Common myeloid progenitor, CD34-positive (primary cell): ENCODE data around the gene CEACAM18.

Source experiments
- CTCF ChIA-PET: fragments of 350-600 bp; sonication (Branson Sonifier 250); formaldehyde crosslinking; loops from one replicate; lab custom pipeline; 2021; ENCODE audit warnings: antibody characterized with exemption; lab: Charles Lee
- POLR2A ChIA-PET: fragments of 350-600 bp; sonication (Branson Sonifier 250); formaldehyde crosslinking; loops from one replicate; lab custom pipeline; 2021; ENCODE audit warnings: antibody characterized with exemption; lab: Charles Lee
- DNase-seq, 3 donors: peaks; one replicate each; pipeline versions ENCODE4 v3.0.0 to v3.0.0-alpha.2; 2013
- H3K27ac ChIP-seq, 2 experiments: 1 replicate in 1 of 2; 2 replicates in 1 of 2; pipeline ENCODE4 v1.7.0; 2013; ENCODE audit warnings: inconsistent platforms in 2 of 2, low read length in 2 of 2, mild to moderate bottlenecking in 2 of 2, low read depth in 1 of 2, moderate library complexity in 1 of 2; ENCODE audit not compliant: severe bottlenecking in 2 of 2, insufficient read depth in 1 of 2, poor library complexity in 1 of 2
- H3K27me3 ChIP-seq, 5 experiments: replicated peaks in 2 of 5; 1 replicate in 3 of 5; 2 replicates in 2 of 5; pipeline versions ENCODE4 v1.6.1 to v1.7.0; 2013; ENCODE audit warnings: low read length in 4 of 5, mild to moderate bottlenecking in 2 of 5, moderate library complexity in 2 of 5, inconsistent platforms in 1 of 5; ENCODE audit not compliant: insufficient read depth in 5 of 5, control insufficient read depth in 4 of 5
- H3K36me3 ChIP-seq, 4 experiments: 1 replicate in 2 of 4; 2 replicates in 2 of 4; pipeline versions ENCODE4 v1.6.1 to v1.7.0; 2013; ENCODE audit warnings: low read length in 3 of 4, control low read depth in 1 of 4, mild to moderate bottlenecking in 1 of 4; ENCODE audit not compliant: control insufficient read depth in 4 of 4, insufficient read depth in 4 of 4
- H3K4me1 ChIP-seq, 4 experiments: 1 replicate in 3 of 4; 2 replicates in 1 of 4; pipeline versions ENCODE4 v1.6.1 to v1.7.1; 2013; ENCODE audit warnings: low read length in 3 of 4, mild to moderate bottlenecking in 3 of 4, control low read depth in 1 of 4, inconsistent platforms in 1 of 4, moderate library complexity in 1 of 4; ENCODE audit not compliant: control insufficient read depth in 4 of 4, insufficient read depth in 4 of 4; ENCODE audit errors: control extremely low read depth in 1 of 4
- H3K4me3 ChIP-seq, 7 experiments: 1 replicate in 4 of 7; 2 replicates in 3 of 7; pipeline versions ENCODE4 v1.5.1 to v1.7.0; 2013; ENCODE audit warnings: mild to moderate bottlenecking in 7 of 7, low read length in 6 of 7, moderate library complexity in 6 of 7, inconsistent platforms in 2 of 7, low read depth in 2 of 7, control low read depth in 1 of 7; ENCODE audit not compliant: insufficient read depth in 4 of 7, control insufficient read depth in 1 of 7; ENCODE audit errors: extremely low read depth in 1 of 7
- H3K9me3 ChIP-seq, 5 experiments: 1 replicate in 4 of 5; 2 replicates in 1 of 5; pipeline versions ENCODE4 v1.6.1 to v1.7.1; 2013; ENCODE audit warnings: low read length in 4 of 5, mild to moderate bottlenecking in 2 of 5, inconsistent platforms in 1 of 5, low read depth in 1 of 5, moderate library complexity in 1 of 5; ENCODE audit not compliant: control insufficient read depth in 4 of 5, insufficient read depth in 2 of 5; ENCODE audit errors: control extremely low read depth in 1 of 5
- WGBS: methylation state at CpG from one replicate; pipeline ENCODE4 v1.1.5; 2013; ENCODE audit not compliant: insufficient coverage; 5-methylcytosine and 5-hydroxymethylcytosine counted together

Gene CEACAM18

DNA sequence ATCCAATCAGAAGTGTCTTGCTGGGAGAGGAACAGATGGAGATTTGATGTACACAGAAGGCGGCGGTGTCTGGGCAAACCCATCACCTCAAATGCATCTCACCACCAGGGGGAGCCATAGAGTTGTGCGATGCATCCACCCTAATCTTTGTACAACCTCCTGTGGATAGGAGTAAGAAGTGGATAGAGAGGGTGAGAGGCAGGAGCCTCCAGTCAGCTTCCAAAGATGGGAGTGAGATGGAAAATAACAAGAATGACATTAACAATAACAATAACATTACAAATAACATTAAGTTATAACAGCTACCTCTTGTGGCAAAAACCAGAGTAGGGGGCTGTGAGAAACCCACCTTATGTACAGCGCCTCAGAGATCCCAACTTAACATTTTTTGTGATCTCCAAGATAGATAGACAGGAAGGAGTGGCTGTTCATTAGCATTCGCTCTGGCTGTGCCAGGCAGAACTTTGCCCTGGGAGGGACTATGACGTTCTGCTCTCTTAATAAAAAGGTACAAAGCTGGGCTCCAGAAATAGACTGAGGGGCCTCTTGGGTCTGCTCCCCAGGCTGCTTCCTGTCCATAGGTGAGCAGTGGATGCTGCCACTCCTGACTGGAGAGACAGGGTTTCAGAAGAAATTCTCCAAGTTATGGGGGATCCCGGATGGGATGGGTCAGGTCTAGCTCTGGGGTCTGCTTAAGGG is 5.2 kb upstream of the CEACAM18 start:
- no peak overlapping the region for H3K4me3 ChIP-seq
- peak; percentile 72 to 86 (median 81) for DNase-seq
- H3K27me3 ChIP-seq, result peaks cover 0 to 12% (median 5%) of the 10 kb centered on the region in 5 experiments
- H3K36me3 ChIP-seq, result no peaks in the 10 kb centered on the region
- CTCF ChIA-PET, result interaction anchor here (0.5 to 7.0 kb wide), 46 partner anchors 9 to 1355 kb away, joined by 3 to 92 read pairs (median 4); partner anchors contain the start of gene ZNF175
- peaks cover 0 to 4% (median 0%) of the 10 kb centered on the region in 5 experiments for H3K9me3 ChIP-seq
- 69% methylated on average over 3 of the region's 7 CpGs for WGBS
- H3K4me1 ChIP-seq, result peaks cover 0 to 24% (median 10%) of the 10 kb centered on the region in 4 experiments
- POLR2A ChIA-PET, result no interaction called here
- H3K27ac ChIP-seq, result no peak overlapping the region

DNA sequence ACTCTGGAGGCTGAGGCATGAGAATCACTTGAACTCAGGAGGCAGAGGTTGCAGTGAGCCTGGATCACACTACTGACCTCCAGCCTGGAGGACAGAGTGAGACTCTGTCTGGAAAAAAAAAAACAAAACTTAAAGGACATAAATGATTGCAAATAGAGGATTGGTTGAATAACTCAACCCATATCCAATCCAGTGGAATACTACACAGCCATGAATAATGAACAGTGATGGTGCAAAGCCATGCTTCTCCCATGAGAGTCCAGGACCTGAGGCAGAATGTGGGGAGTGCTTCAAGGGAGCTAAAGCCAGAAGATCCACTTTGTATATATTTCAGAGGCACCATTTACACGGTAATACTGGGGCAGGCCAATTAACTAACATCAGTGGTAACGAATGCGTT is 2.2 kb upstream of the CEACAM18 start:
- Histone ChIP-seq H3K4me3 (no peak overlapping the region), H3K27ac (no peak overlapping the region), H3K4me1 (peaks cover 0 to 6% (median 0%) of the 10 kb centered on the region in 4 experiments), H3K36me3 (no peaks in the 10 kb centered on the region), H3K27me3 (peaks cover 0 to 25% (median 12%) of the 10 kb centered on the region in 5 experiments), H3K9me3 (peaks cover 0 to 4% (median 0%) of the 10 kb centered on the region in 5 experiments)
- 90% methylated on average over 3 of the region's 3 CpGs for WGBS
- ChIA-PET POLR2A (no interaction called here), CTCF (interaction anchor here (1.1 to 7.0 kb wide), 3 partner anchors 9 to 183 kb away, joined by 3 to 92 read pairs (median 3); no protein-coding TSS in a partner anchor)
- DNase-seq, result no peak

DNA sequence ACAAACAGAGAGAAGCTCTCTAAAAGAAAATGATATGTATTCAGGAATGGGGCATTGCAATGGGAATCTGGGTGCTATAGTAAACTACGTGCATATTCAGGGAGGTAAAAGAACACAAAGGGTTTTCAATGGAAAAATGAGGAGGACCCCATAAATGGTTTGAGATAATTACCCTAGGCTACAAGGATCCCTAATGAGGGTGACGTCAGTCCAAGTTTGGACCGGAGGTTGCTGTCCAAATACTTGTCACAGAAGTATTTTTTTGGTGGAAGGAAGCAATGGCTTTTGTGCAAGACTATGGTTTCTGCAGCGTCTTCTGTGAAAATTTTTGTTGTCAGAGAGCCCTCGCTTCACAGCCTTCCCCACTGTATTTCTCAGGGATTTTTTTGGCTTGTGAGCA is 995 bp upstream of the CEACAM18 start:
- CTCF ChIA-PET, result interaction anchor here (7.0 kb wide), 1 partner anchor 182 kb away, joined by 92 read pairs; no protein-coding TSS in a partner anchor
- Histone ChIP-seq H3K36me3 (no peaks in the 10 kb centered on the region), H3K27ac (no peak overlapping the region), H3K9me3 (peaks cover 0 to 4% (median 0%) of the 10 kb centered on the region in 5 experiments), H3K4me1 (peaks cover 0 to 3% (median 0%) of the 10 kb centered on the region in 4 experiments), H3K4me3 (no peak overlapping the region), H3K27me3 (peaks cover 0 to 29% (median 12%) of the 10 kb centered on the region in 5 experiments)
- 80% methylated on average over 4 of the region's 5 CpGs for WGBS
- POLR2A ChIA-PET, result no interaction called here
- no peak for DNase-seq

DNA sequence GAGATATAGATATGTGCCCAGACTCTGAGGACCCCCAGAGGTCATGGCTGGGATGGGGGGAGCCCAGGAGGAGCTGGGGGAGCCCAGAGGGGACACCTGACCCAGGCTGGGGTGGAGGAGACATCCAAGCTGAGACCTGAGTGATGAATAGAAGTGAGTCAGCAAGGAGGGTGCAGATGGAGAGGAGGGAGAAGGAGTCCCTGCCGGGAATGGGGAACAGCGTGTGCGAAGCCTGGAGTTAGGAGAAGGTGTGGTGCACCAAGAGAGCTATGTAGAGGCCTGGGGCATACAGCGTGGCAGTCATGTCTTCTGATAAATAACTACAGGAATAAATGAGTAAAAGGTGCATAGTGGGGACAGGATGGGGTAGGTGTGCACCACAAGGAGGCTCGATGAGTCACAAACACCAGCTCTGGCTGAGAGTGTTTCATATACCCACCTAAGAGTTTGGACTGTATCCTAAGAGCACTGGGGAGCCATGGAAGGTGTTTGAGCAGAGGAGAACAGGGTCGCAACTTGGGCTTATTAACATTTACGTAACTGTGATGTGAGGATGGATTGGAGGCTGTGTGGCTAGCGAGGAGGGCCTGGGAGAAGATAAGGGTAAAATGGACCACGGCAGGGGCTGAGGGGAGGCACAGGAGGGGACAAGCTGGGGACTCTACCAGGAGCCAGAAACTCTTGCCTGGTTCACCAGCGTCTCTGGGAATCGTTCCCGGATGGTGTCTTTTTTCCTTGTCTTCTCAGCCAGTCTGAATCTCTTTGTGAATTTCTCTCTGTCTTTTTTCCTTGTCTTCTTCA is 1.4 kb downstream of the CEACAM18 start:
- no peaks in the 10 kb centered on the region for H3K4me1 ChIP-seq
- no peak overlapping the region for H3K27ac ChIP-seq
- no peak overlapping the region for H3K4me3 ChIP-seq
- 86% methylated on average over 12 of the region's 12 CpGs for WGBS
- POLR2A ChIA-PET, result no interaction called here
- peaks cover 0 to 4% (median 0%) of the 10 kb centered on the region in 5 experiments for H3K9me3 ChIP-seq
- peaks cover 0 to 38% (median 11%) of the 10 kb centered on the region in 5 experiments for H3K27me3 ChIP-seq
- H3K36me3 ChIP-seq, result no peaks in the 10 kb centered on the region
- DNase-seq, result no peak
- CTCF ChIA-PET, result interaction anchor here (0.7 to 1.8 kb wide), 5 partner anchors 11 to 56 kb away, joined by 3 to 7 read pairs (median 3); no protein-coding TSS in a partner anchor

DNA sequence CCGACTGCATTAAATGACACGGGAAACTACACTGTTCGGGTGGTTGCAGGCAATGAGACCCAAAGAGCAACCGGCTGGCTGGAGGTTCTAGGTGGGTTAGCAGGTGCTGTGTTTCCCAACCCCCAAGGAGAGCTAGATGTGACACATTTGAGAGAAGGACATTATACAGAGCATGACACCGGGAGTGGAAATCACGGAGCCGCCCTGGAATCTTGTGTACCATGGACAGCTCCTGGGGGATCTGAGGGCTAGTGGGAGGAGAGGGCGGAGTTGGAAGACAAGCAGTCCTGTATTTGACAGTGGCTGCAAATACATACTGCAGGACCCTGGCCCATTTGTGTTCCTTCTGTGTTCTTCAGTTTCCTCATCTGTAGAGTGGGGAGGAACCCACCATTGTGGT is 2.3 kb downstream of the CEACAM18 start:
- H3K9me3 ChIP-seq, result peaks cover 0 to 4% (median 0%) of the 10 kb centered on the region in 5 experiments
- H3K4me3 ChIP-seq, result no peak overlapping the region
- peaks cover 0 to 38% (median 13%) of the 10 kb centered on the region in 5 experiments for H3K27me3 ChIP-seq
- CTCF ChIA-PET, result interaction anchor here (0.9 to 1.6 kb wide), 4 partner anchors 14 to 53 kb away, joined by 3 to 9 read pairs (median 4); no protein-coding TSS in a partner anchor
- H3K4me1 ChIP-seq, result no peaks in the 10 kb centered on the region
- POLR2A ChIA-PET, result no interaction called here
- WGBS, result 42% methylated on average over 8 of the region's 8 CpGs
- DNase-seq, result peak in 2 of 3 donors; percentile 55 to 59
- H3K27ac ChIP-seq, result no peak overlapping the region
- no peaks in the 10 kb centered on the region for H3K36me3 ChIP-seq

DNA sequence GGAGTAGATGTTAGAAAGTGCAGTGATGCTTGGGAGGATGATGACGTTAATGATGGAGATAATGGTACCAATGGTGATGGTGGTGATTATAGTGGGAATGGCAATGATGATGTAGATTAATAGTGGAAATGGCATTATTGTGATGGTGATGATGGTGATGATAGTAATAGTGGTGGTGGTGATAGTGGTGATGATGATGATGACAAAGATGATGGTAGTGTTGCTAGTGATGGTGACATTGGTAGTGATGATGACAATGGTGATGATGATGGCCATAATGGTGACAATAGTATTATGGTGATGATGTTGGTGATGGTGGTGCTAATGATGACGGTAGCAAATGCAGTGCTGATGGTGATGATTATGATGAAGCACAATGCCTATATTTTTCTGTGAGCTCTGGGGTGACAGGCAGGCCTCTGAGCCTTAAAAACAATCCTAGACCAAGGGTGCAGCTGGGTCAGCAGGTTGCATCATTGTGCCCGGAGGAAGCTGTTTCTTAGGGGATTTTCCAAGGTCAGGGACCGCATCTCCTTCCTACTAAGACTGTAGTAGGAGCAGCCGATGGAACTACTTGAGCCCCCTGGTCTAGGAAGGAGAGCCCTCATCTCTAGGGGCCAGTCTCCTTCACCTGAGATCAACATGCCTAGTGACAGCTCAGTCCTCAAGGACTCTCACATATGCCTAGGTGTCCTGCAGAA is 7.8 kb downstream of the CEACAM18 start:
- Histone ChIP-seq H3K27me3 (peaks cover 0 to 31% (median 11%) of the 10 kb centered on the region in 5 experiments), H3K27ac (no peak overlapping the region), H3K4me1 (no peaks in the 10 kb centered on the region), H3K36me3 (no peaks in the 10 kb centered on the region), H3K4me3 (no peak overlapping the region), H3K9me3 (no peaks in the 10 kb centered on the region)
- ChIA-PET CTCF (interaction anchor here (1.1 to 1.4 kb wide), 3 partner anchors 15 to 28 kb away, joined by 3 to 4 read pairs (median 4); no protein-coding TSS in a partner anchor), POLR2A (interaction anchor here (0.6 kb wide), 1 partner anchor 22 kb away, joined by 4 read pairs; no protein-coding TSS in a partner anchor)
- no peak for DNase-seq
- WGBS, result 89% methylated on average over 5 of the region's 5 CpGs
